Body of pancreas (tissue), 4 donors: ENCODE measurements around the gene DGKQ.

Experiments
- POLR2A ChIP-seq, 3 donors: fragments of 450-650 bp; IDR thresholded peaks; one replicate each; pipeline ENCODE4 v1.6.1; 2016; ENCODE audit warnings: antibody characterized with exemption in 3 of 3, mild to moderate bottlenecking in 2 of 3
- TF ChIP-seq, protein P1 (sequence below), 7 experiments: fragments of 450-650 bp in 4 of 7; fragments of 200-600 bp in 3 of 7; sonication (generic) in 3 of 7; IDR thresholded peaks; one replicate each; pipeline ENCODE4 v1.5.1; 2016 to 2019; ENCODE audit warnings: antibody characterized with exemption in 7 of 7

DNA sequence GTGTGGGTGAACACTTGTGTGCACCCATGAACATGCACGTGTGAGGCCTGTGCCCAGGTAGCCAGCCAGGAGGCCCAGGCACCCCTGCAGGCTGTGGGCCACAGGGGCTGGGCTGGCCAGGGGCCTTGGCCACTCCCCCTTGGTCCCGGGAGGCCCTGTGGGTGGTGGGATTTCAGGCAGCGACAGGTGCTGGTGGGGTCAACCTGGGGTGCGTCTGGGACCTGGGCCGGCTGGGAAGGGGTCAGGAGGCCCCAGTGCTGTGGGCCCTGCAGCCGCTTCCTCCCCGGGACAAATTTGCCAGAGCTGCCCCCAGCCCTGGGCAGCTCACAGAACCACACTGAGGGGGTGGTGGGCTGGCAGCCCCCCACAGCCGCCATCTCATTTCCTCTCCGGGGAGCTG lies 46.0 kb upstream of the DGKQ start:
- TF ChIP-seq, protein P1, sequence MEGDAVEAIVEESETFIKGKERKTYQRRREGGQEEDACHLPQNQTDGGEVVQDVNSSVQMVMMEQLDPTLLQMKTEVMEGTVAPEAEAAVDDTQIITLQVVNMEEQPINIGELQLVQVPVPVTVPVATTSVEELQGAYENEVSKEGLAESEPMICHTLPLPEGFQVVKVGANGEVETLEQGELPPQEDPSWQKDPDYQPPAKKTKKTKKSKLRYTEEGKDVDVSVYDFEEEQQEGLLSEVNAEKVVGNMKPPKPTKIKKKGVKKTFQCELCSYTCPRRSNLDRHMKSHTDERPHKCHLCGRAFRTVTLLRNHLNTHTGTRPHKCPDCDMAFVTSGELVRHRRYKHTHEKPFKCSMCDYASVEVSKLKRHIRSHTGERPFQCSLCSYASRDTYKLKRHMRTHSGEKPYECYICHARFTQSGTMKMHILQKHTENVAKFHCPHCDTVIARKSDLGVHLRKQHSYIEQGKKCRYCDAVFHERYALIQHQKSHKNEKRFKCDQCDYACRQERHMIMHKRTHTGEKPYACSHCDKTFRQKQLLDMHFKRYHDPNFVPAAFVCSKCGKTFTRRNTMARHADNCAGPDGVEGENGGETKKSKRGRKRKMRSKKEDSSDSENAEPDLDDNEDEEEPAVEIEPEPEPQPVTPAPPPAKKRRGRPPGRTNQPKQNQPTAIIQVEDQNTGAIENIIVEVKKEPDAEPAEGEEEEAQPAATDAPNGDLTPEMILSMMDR (IDR thresholded peaks at IDR 0.05) = no peak
- no peak for TF ChIP-seq POLR2A (IDR thresholded peaks at IDR 0.05)
